GF-D8 (cell line): ENCODE measurements around the gene GPR108.
"Not testable (repeated sequence)": the region's sequence is repeated elsewhere in the genome, so short reads cannot be mapped to it uniquely, and the experiment has no call there.

Experiments used
- DNase-seq: peaks from one replicate; lab custom pipeline; 2025; lab: John Stamatoyannopoulos, UW

Gene GPR108

GRCh38 chr19:6720369-6721137 is 16.8 kb downstream of the GPR108 start, which contains the start of gene C3:
Gene C3 (minus strand): TSS chr19:6720650. CDS start chr19:6720589, 61 bp downstream.
- DNase-seq: peak; percentile 11

- DNase-seq: no peak
Observed at GRCh38 chr19:6719992-6720368, 17.4 kb downstream of the GPR108 start.

- DNase-seq: no peak
Observed at GRCh38 chr19:6719540-6719861, 17.9 kb downstream of the GPR108 start.

GRCh38 chr19:6718741-6719539 is 18.4 kb downstream of the GPR108 start:
- no peak for DNase-seq

GRCh38 chr19:6718111-6718740 is 19.2 kb downstream of the GPR108 start:
- no peak for DNase-seq

GRCh38 chr19:6717441-6717971 is 19.9 kb downstream of the GPR108 start:
- no peak for DNase-seq

GRCh38 chr19:6717036-6717435 is 20.3 kb downstream of the GPR108 start:
- DNase-seq: no peak

- DNase-seq: no peak
Observed at GRCh38 chr19:6716610-6716970, 20.8 kb downstream of the GPR108 start.

- DNase-seq: no peak
Observed at GRCh38 chr19:6714749-6715555, 22.4 kb downstream of the GPR108 start.

GRCh38 chr19:6713773-6714692 is 23.3 kb downstream of the GPR108 start:
- DNase-seq: no peak

GRCh38 chr19:6712692-6713670 is 24.4 kb downstream of the GPR108 start:
- DNase-seq: no peak

- no peak for DNase-seq
Observed at GRCh38 chr19:6712231-6712630, 25.1 kb downstream of the GPR108 start.

GRCh38 chr19:6711605-6712004 is 25.8 kb downstream of the GPR108 start:
- DNase-seq: no peak

- DNase-seq: no peak
Observed at GRCh38 chr19:6711078-6711361, 26.4 kb downstream of the GPR108 start.

- DNase-seq: no peak
Observed at GRCh38 chr19:6710273-6711077, 26.9 kb downstream of the GPR108 start.

GRCh38 chr19:6709549-6709948 is 27.8 kb downstream of the GPR108 start:
- DNase-seq: no peak

GRCh38 chr19:6708913-6709312 is 28.5 kb downstream of the GPR108 start:
- DNase-seq: not testable (repeated sequence)

- DNase-seq: no peak
Observed at GRCh38 chr19:6708346-6708745, 29.0 kb downstream of the GPR108 start.

GRCh38 chr19:6707658-6708018 is 29.7 kb downstream of the GPR108 start:
- no peak for DNase-seq
